ENCODE data around the gene SERPINE1. TPM values are rescaled to one million over a fixed set of nuclear protein-coding genes. Genes with fewer than 3 reads are reported as not detected.

Gene SERPINE1
- total RNA-seq, 1 experiment from 2014 or later: 370 TPM

DNA sequence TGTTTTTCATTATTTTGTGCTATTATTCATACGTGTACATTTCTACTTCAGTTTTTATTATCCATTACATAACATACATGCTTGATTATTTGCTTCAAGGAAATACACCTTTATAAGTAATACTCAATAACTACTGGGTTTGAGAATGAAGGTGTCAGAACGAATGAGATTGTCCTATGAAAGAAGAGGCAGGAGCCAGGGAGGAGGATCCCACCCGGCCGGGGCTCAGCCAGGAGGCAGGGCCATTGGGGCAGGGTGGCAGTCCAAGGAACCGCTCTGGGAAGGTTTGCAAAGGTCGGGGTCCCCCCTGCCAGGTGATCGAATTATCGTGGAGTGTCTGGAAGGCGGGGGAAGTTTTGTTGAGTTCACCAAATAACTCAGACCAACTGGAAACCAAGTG is 32.5 kb upstream of the SERPINE1 start:
- no TSS peak for BruUV-seq (replicated peaks)
- Histone ChIP-seq H3K27me3 (ENCODE audit: control insufficient read depth, insufficient read depth, low read length) (no peaks in the 10 kb centered on the region), H3K9me3 (ENCODE audit: control insufficient read depth, insufficient read depth, low read depth, low read length) (no peaks in the 10 kb centered on the region), H3K27ac (ENCODE audit: low read length) (peak overlapping the region; percentile 73), H3K36me3 (ENCODE audit: control insufficient read depth, insufficient read depth, low read length) (no peaks in the 10 kb centered on the region), H3K4me3 (ENCODE audit: low read depth in 2 of 2, low read length in 2 of 2) (peak overlapping the region in 1 of 2 experiments; percentile 6; a peak in 1 of 4 replicates), H3K4me1 (ENCODE audit: control insufficient read depth, insufficient read depth, low read length) (peaks cover 35% of the 10 kb centered on the region)
- POLR2A ChIA-PET: interaction anchor here (0.6 to 1.0 kb wide), 2 partner anchors 30 to 39 kb away, joined by 3 to 5 read pairs; no protein-coding TSS in a partner anchor
- ATAC-seq: peak; percentile 44
- in situ Hi-C loops (cut with HindIII; ENCODE audit: low pct_unique_long_range_greater_than_20kb, low sequenced_read_pairs) (no loop called here), intact Hi-C loops (cut with micrococcal nuclease; ENCODE audit: unreplicated experiment) (loop anchor here (2.0 kb wide), 1 partner anchor 40 kb away; no protein-coding TSS in a partner anchor)
- TF ChIP-seq, protein P1, sequence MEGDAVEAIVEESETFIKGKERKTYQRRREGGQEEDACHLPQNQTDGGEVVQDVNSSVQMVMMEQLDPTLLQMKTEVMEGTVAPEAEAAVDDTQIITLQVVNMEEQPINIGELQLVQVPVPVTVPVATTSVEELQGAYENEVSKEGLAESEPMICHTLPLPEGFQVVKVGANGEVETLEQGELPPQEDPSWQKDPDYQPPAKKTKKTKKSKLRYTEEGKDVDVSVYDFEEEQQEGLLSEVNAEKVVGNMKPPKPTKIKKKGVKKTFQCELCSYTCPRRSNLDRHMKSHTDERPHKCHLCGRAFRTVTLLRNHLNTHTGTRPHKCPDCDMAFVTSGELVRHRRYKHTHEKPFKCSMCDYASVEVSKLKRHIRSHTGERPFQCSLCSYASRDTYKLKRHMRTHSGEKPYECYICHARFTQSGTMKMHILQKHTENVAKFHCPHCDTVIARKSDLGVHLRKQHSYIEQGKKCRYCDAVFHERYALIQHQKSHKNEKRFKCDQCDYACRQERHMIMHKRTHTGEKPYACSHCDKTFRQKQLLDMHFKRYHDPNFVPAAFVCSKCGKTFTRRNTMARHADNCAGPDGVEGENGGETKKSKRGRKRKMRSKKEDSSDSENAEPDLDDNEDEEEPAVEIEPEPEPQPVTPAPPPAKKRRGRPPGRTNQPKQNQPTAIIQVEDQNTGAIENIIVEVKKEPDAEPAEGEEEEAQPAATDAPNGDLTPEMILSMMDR (IDR thresholded peaks at IDR 0.05): no peak
- TF ChIP-seq SIN3A (IDR thresholded peaks at IDR 0.05; ENCODE audit: borderline replicate concordance, insufficient read depth, low read depth, low read length): no peak
- TF ChIP-seq TCF7L2 (IDR thresholded peaks at IDR 0.05; ENCODE audit: low read depth, low read length): no peak
- TF ChIP-seq REST (IDR thresholded peaks at IDR 0.05; ENCODE audit: insufficient read depth in 1 of 2, low read depth in 2 of 2, low read length in 1 of 2): no peak
- TF ChIP-seq POLR2AphosphoS5 (IDR thresholded peaks at IDR 0.05; ENCODE audit: low read depth, low read length): no peak
- no peak for DNase-seq (ENCODE audit: low read depth, low spot score)
- CTCF ChIA-PET: interaction anchor here (0.6 to 0.7 kb wide), 7 partner anchors 10 to 631 kb away, joined by 3 to 12 read pairs (median 4); no protein-coding TSS in a partner anchor

DNA sequence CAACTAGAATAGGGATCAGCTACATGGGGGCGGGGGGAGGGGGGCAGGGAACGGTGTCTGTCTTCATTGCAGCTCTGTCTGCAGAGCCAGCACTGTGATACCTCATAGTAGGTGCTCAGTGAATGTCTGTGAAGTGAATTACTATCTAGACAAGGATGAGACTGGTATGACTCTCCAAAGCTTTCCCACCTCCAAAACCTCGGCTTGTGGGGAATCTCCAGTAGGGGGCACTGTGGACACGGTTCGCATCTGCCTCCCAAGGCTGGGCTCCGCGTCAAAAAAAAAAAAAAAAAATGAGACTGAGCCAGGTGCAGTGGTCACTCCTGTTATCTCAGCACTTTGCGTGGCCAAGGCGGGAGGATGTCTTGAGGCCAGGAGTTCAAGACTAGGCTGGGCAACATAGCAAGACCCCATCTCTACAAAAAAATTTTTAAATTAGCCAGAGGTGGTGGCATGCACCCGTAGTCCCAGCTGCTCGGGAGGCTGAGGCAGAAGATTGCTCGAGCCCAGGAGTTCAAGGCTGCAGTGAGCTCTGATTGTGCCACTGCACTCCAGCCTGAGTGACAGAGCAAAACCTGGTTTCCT is 32.0 kb upstream of the SERPINE1 start:
- intact Hi-C loops (cut with micrococcal nuclease; ENCODE audit: unreplicated experiment) (loop anchor here (2.0 kb wide), 1 partner anchor 40 kb away; no protein-coding TSS in a partner anchor), in situ Hi-C loops (cut with HindIII; ENCODE audit: low pct_unique_long_range_greater_than_20kb, low sequenced_read_pairs) (no loop called here)
- no TSS peak for BruUV-seq (replicated peaks)
- no peak for TF ChIP-seq TCF7L2 (IDR thresholded peaks at IDR 0.05; ENCODE audit: low read depth, low read length)
- TF ChIP-seq, protein P1 (IDR thresholded peaks at IDR 0.05): peak; percentile 89
- ChIA-PET POLR2A (interaction anchor here (0.6 to 1.0 kb wide), 2 partner anchors 29 to 38 kb away, joined by 3 to 5 read pairs; no protein-coding TSS in a partner anchor), CTCF (interaction anchor here (0.6 to 0.7 kb wide), 7 partner anchors 10 to 631 kb away, joined by 3 to 12 read pairs (median 4); no protein-coding TSS in a partner anchor)
- H3K27me3 ChIP-seq (ENCODE audit: control insufficient read depth, insufficient read depth, low read length): no peaks in the 10 kb centered on the region
- no peaks in the 10 kb centered on the region for H3K9me3 ChIP-seq (ENCODE audit: control insufficient read depth, insufficient read depth, low read depth, low read length)
- peak overlapping the region; percentile 73 for H3K27ac ChIP-seq (ENCODE audit: low read length)
- H3K4me3 ChIP-seq (ENCODE audit: low read depth in 2 of 2, low read length in 2 of 2): no peak overlapping the region
- ATAC-seq: peak; percentile 80
- peaks cover 40% of the 10 kb centered on the region for H3K4me1 ChIP-seq (ENCODE audit: control insufficient read depth, insufficient read depth, low read length)
- DNase-seq (ENCODE audit: low read depth, low spot score): no peak
- H3K36me3 ChIP-seq (ENCODE audit: control insufficient read depth, insufficient read depth, low read length): no peaks in the 10 kb centered on the region
